ENCODE results near the gene SELENOT.

The SELENOT gene

DNA sequence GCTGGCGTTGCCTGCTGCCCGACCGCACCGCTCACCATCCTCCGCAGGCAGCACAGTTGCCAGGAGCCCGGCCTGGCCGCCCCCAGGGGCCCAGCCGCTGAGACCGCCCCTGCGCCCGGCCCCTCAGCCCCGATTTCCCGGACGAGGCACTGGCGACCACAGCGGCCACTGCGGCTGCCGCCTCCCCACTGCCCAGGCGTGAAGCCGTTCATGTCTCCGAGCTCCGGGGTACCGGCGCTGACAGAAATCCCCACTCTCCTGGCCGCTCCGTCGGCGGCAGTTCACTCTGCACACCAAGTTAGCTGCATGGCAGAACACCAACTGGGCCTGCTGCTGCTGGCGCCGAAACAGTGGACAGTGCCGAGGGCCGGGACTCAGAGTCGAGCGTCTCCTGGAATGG, 8.5 kb downstream of the SELENOT start:
- H3K9me2 ChIP-seq (replicated peaks; ENCODE audit: control insufficient read depth, low read length): no peaks in the 10 kb centered on the region
- H3K79me2 ChIP-seq (ENCODE audit: control insufficient read depth, low read length): peaks cover 86% of the 10 kb centered on the region
- H3K9me3 ChIP-seq (ENCODE audit: control insufficient read depth, insufficient read depth, low read length): no peaks in the 10 kb centered on the region; the same call in 1 of the 2 replicates
- no peak overlapping the region for H3K4me3 ChIP-seq (ENCODE audit: low read length)
- peaks cover 77% of the 10 kb centered on the region for H3K36me3 ChIP-seq (ENCODE audit: control insufficient read depth, low read length)
- TF ChIP-seq EZH2phosphoT487 (IDR thresholded peaks at IDR 0.05; ENCODE audit: borderline replicate concordance, low read length): no peak
- TF ChIP-seq, protein P1, sequence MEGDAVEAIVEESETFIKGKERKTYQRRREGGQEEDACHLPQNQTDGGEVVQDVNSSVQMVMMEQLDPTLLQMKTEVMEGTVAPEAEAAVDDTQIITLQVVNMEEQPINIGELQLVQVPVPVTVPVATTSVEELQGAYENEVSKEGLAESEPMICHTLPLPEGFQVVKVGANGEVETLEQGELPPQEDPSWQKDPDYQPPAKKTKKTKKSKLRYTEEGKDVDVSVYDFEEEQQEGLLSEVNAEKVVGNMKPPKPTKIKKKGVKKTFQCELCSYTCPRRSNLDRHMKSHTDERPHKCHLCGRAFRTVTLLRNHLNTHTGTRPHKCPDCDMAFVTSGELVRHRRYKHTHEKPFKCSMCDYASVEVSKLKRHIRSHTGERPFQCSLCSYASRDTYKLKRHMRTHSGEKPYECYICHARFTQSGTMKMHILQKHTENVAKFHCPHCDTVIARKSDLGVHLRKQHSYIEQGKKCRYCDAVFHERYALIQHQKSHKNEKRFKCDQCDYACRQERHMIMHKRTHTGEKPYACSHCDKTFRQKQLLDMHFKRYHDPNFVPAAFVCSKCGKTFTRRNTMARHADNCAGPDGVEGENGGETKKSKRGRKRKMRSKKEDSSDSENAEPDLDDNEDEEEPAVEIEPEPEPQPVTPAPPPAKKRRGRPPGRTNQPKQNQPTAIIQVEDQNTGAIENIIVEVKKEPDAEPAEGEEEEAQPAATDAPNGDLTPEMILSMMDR (IDR thresholded peaks at IDR 0.05; ENCODE audit: low read depth, low read length, poor library complexity, severe bottlenecking): no peak
- H3K27ac ChIP-seq (ENCODE audit: low read depth, low read length): no peak overlapping the region
- no peaks in the 10 kb centered on the region for H3F3A ChIP-seq (ENCODE audit: control insufficient read depth, insufficient read depth)
- H3K27me3 ChIP-seq (ENCODE audit: control insufficient read depth, low read length): no peaks in the 10 kb centered on the region
- peaks cover 40% of the 10 kb centered on the region for H3K4me1 ChIP-seq (ENCODE audit: control insufficient read depth, low read length)
- H3K4me2 ChIP-seq (ENCODE audit: low read length): no peak overlapping the region
- peaks cover 26% of the 10 kb centered on the region for H4K20me1 ChIP-seq (ENCODE audit: control insufficient read depth, insufficient read depth, low read depth, low read length)

DNA sequence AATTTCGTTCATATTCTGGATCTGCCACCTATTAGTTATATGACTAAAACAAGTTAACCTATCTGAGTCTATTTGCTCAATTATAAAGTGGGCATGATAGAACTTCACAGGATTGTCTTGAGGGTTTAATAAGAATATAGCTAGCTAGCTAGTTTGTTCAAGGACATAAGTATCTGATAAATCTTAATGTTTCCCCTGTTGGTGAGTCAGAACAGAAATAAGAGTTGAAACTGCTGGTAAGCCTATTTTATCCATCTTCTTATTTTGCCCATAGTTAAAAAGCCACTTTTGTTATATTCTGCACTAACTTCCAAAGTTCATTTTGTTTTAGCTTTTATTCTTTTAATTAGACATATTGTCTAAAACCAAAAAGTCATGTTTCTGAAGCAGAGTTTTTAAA, 9.4 kb downstream of the SELENOT start:
- no peak overlapping the region for H3K4me2 ChIP-seq (ENCODE audit: low read length)
- H4K20me1 ChIP-seq (ENCODE audit: control insufficient read depth, insufficient read depth, low read depth, low read length): peaks cover 23% of the 10 kb centered on the region
- H3K27ac ChIP-seq (ENCODE audit: low read depth, low read length): no peak overlapping the region
- peaks cover 86% of the 10 kb centered on the region for H3K79me2 ChIP-seq (ENCODE audit: control insufficient read depth, low read length)
- peaks cover 32% of the 10 kb centered on the region for H3K4me1 ChIP-seq (ENCODE audit: control insufficient read depth, low read length)
- H3K36me3 ChIP-seq (ENCODE audit: control insufficient read depth, low read length): peaks cover 75% of the 10 kb centered on the region
- no peaks in the 10 kb centered on the region; the same call in 1 of the 2 replicates for H3K9me3 ChIP-seq (ENCODE audit: control insufficient read depth, insufficient read depth, low read length)
- H3K9me2 ChIP-seq (replicated peaks; ENCODE audit: control insufficient read depth, low read length): no peaks in the 10 kb centered on the region
- H3K4me3 ChIP-seq (ENCODE audit: low read length): no peak overlapping the region
- no peaks in the 10 kb centered on the region for H3K27me3 ChIP-seq (ENCODE audit: control insufficient read depth, low read length)
- TF ChIP-seq EZH2phosphoT487 (IDR thresholded peaks at IDR 0.05; ENCODE audit: borderline replicate concordance, low read length): no peak
- TF ChIP-seq, protein P1 (IDR thresholded peaks at IDR 0.05; ENCODE audit: low read depth, low read length, poor library complexity, severe bottlenecking): no peak
- H3F3A ChIP-seq (ENCODE audit: control insufficient read depth, insufficient read depth): no peaks in the 10 kb centered on the region

DNA sequence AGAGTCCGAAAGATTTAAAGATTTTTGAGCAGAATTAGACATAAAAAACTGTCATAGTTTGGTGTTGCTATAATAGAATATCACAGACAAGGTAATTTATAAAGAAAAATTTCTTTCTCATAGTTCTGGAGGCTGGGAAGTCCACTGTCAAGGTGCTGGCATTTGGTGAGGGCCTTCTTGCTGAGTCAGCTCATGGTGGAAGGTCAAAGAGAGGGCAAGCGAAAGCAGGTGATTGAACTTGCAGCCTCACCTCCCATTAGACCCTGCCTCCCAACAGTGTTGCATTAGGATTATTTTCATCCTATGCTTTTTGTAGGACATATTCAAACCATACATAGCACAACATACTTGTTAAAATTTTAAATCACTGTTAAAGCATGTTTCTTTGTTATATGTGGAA, 9.9 kb downstream of the SELENOT start:
- peaks cover 21% of the 10 kb centered on the region for H4K20me1 ChIP-seq (ENCODE audit: control insufficient read depth, insufficient read depth, low read depth, low read length)
- H3F3A ChIP-seq (ENCODE audit: control insufficient read depth, insufficient read depth): no peaks in the 10 kb centered on the region
- H3K4me2 ChIP-seq (ENCODE audit: low read length): no peak overlapping the region
- no peak overlapping the region for H3K27ac ChIP-seq (ENCODE audit: low read depth, low read length)
- H3K9me2 ChIP-seq (replicated peaks; ENCODE audit: control insufficient read depth, low read length): no peaks in the 10 kb centered on the region
- H3K79me2 ChIP-seq (ENCODE audit: control insufficient read depth, low read length): peaks cover 86% of the 10 kb centered on the region
- H3K4me3 ChIP-seq (ENCODE audit: low read length): no peak overlapping the region
- H3K4me1 ChIP-seq (ENCODE audit: control insufficient read depth, low read length): peaks cover 27% of the 10 kb centered on the region
- H3K36me3 ChIP-seq (ENCODE audit: control insufficient read depth, low read length): peaks cover 70% of the 10 kb centered on the region
- TF ChIP-seq EZH2phosphoT487 (IDR thresholded peaks at IDR 0.05; ENCODE audit: borderline replicate concordance, low read length): no peak
- TF ChIP-seq, protein P1 (IDR thresholded peaks at IDR 0.05; ENCODE audit: low read depth, low read length, poor library complexity, severe bottlenecking): no peak
- H3K27me3 ChIP-seq (ENCODE audit: control insufficient read depth, low read length): no peaks in the 10 kb centered on the region
- no peaks in the 10 kb centered on the region; the same call in 1 of the 2 replicates for H3K9me3 ChIP-seq (ENCODE audit: control insufficient read depth, insufficient read depth, low read length)
